GM18867 (cell line): ENCODE data around the gene UBR2.
"Not testable (repeated sequence)": the region's sequence is repeated elsewhere in the genome, so short reads cannot be mapped to it uniquely, and the experiment has no call there.

Source experiments
- ATAC-seq: cut with Tn5 transposase; IDR thresholded peaks from one replicate; pipeline ENCODE4 v1.9.1; 2021; ENCODE audit warnings: mild to moderate bottlenecking, moderate library complexity; ENCODE audit not compliant: unreplicated experiment

The UBR2 gene

DNA sequence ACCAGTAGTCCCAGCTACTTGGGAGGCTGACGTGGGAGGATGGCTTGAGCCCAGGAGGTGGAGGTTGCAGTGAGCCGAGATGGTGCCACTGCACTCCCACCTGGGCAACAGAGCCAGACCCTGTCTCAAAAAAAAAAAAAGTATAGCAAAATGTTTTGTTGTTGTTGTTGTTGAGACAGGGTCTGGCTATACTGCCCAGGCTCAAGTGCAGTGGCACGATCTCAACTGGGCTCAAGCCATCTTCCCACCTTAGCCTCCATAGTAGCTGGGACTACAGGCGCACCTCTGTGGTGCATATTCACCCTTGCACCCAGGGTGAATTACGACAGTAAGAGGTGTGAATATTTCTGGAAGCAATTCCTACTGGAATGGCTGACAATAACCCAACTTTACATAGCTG, 11.4 kb upstream of the UBR2 start:
- no peak for ATAC-seq

DNA sequence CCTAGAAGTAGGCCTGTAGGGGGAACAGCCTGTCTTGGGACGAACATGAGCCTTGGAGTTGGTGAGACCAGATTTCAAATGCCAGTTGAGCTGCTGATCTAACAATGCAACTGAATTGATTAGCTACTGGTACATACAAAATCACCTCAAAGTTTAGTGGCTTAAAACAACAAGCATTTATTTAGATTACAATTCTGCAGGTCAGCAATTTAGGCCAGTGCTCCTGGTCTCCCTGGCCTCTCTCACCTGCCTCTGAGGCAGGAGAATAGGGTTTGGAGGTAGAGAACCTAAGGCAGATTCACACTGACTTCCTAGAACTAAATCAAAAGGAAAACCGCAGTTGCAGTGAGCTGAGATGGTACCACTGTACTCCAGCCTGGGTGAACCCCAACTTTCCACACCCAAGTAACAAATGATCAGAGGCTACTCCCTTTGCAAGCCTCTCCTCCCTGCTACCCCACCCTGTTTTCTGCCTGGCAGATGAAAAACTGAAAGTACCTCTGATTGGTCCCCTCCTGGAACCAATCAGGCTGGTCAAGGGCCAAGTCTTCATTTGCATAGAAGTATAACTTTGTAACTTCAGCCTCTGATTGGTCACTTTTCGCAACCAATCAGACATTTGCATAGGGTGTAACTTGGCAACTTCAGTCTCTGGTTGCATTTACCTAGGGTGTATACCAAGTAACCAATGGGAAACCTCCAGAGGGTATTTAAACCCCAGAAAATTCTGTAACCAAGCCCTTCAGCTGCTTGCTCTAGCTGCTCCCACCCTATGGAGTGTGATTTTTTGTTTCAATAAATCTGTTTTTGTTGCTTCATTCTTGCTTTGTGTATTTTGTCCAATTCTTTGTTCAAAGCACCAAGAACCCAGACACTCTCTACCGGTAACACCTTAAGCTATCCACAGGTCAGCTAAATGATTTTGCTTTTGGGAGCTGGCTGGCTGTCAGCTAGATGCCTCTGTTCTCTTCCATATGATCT, 8.1 kb upstream of the UBR2 start:
- no peak for ATAC-seq

DNA sequence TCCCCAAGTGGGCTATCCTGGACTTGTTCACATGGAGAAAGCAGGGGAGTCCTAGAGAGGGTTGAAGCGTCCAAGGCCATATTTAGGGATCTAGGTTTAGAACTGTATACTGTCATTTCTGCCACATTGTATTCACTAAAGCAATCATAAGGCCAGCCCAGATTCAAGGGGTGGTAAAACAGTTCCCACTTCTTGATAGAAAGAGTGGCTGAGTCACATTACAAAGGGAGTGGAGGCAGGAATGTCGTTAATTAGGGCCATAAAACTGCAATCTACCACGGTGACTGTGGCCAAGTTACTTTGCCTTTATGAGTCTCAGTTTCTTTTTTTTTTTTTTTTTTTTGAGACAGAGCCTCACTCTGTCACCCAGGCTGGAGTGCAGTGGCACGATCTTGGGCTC, 7.4 kb upstream of the UBR2 start:
- ATAC-seq = no peak

DNA sequence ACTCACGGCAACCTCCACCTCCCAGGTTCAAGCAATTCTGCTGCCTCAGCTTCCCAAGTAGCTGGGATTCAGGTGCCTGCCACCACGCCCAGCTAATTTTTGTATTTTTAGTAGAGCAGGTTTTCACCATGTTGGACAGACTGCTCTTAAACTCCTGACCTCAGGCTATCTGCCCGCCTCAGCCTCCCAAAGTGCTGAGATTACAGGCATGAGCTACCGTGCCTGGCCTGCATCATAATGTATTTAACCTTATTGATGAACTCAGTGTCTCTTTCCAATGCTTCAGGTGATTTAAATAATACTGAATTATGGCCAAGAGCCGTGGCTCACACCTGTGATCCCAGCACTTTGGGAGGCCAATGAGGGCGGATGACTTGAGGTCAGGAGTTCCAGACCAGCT, 4.6 kb upstream of the UBR2 start:
- ATAC-seq = not testable (repeated sequence)

DNA sequence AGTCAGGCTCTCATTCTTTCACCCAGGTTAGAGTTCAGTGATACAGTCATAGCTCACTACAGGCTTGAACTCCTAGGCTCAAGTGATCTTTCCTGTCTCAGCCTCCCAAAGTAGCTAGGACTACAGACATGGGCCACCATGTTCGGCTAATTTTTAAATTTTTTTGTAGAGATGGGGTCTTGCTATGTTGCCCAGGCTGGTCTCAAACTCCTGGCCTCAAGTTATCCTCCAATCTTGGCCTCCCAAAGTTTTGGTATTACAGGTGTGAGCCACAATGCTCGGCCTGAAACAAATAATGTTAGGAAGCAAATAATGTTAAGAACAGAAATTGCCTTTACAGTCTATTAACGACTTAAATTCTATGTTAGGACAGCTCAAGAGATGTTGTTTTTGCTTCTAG, 1.8 kb upstream of the UBR2 start:
- no peak for ATAC-seq

DNA sequence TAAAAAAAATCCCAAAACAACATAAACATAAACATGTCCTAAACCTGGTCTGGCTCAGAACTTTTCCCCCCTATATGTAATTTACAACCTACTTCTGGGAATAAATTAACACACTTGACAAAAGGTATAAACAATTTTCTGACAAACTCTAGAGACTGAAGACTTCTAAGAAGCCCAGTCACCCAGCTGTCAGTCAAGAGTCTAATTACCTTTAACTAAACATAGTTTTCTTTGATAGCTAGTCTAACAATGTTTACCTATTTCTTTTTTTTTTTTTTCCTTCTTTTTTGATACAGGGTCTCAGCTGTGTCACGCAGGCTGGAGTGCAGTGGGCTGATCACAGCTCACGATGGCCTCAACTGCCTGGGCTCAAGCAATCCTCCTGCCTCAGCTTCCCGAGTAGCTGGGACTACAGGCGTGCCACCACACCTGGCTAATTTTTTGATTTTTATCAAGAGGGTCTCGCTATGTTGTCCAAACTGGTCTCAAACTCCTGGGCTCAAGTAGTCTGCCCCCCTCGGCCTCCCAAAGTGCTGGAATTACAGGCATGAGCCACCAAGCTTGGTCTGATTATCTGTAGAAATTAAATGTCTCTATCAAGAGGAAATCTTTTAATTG, 932 bp upstream of the UBR2 start:
- ATAC-seq = no peak

DNA sequence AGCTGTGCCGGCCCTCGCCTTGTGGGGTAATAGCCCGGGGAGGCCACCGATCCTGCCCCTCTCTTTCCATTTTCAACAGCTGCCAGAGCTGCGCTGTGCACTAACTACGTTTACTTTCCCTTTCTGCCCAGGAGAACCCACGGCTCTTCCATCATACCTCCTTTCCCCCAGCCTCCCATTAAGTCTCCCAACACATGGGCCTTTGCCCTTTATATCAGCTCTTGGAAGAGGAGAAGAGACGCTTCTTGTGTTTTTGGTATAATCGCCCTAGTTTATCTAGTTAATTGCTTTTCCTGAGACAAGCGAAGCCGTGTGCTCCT, 637 bp downstream of the UBR2 start:
- ATAC-seq = no peak

DNA sequence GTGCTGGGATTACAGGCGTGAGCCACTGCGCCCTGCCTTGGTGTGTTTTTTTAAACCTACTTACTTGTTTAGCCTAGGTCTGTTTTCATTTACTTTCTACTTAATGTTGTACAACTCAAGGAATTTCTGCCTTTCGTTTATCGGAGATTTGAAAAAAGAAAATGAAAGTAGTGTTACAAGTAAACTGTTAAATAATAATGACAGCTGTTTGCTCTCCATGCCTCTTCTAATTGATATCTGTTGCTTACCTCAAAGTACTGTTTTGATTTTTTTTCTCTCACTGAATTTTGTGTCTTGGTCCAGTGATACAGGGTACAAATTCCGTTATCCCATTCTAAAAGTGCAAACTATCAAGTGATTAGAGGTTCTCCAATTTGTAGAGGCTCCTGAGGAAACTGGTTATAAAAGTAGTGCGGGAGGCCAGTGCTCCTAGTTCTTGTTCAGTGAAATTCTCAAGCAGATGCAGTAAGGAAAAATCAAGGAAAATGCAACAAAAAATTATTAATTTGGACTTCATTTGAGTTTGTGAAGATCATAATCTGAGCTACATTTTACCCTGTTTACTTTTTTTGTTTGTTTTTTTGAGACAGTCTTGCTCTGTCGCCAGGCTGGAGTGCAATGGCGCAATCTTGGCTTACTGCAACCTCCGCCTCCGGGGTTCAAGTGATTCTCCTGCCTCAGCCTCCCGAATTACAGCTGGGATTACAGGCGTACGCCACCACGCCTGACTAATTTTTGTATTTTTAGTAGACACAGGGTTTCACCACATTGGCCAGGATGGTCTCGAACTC, 2.2 kb downstream of the UBR2 start:
- ATAC-seq = no peak

DNA sequence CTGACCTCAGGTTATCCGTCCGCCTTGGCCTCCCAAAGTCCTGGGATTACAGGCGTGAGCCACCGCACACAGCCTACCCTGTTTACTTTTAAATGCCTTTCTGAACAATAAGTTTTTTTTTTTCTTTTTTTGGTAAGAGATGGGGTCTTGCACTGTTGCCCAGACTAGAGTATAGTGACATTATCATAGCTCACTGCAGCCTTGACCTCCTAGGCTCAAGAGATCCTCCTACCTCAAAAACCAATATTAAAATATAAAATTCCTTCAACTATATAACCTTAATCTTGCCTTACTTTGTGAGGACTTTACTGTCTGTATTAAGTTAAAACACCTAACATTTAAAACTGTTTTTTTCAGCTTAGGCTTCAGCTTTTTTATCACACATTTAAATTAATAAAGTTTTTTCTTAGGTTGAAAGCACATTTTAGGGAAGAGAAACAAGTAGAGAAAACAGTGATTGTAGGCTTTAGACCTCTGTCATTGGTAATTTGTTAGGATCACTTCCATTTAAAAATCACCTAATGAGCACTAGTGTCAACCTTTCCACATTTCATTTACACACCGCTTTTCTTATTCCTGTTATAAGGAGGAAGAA, 2.9 kb downstream of the UBR2 start:
- ATAC-seq = no peak

DNA sequence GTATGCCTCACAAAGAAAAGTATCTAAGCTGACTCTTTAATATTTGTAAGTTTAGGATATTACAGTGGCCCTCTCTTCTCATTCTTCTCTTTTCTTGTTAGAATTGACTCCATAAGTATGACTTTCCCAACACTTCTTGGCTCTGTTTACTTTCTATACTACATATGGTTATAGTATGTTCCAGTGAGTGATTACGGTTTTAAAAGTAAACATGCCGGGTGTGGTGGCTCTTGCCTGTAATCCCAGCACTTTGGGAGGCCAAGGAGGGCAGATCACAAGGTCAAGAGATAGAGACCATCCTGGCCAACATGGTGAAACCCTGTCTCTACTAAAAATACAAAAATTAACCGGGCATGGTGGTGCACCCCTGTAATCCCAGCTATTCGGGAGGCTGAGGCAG, 3.4 kb downstream of the UBR2 start:
- ATAC-seq = not testable (repeated sequence)

DNA sequence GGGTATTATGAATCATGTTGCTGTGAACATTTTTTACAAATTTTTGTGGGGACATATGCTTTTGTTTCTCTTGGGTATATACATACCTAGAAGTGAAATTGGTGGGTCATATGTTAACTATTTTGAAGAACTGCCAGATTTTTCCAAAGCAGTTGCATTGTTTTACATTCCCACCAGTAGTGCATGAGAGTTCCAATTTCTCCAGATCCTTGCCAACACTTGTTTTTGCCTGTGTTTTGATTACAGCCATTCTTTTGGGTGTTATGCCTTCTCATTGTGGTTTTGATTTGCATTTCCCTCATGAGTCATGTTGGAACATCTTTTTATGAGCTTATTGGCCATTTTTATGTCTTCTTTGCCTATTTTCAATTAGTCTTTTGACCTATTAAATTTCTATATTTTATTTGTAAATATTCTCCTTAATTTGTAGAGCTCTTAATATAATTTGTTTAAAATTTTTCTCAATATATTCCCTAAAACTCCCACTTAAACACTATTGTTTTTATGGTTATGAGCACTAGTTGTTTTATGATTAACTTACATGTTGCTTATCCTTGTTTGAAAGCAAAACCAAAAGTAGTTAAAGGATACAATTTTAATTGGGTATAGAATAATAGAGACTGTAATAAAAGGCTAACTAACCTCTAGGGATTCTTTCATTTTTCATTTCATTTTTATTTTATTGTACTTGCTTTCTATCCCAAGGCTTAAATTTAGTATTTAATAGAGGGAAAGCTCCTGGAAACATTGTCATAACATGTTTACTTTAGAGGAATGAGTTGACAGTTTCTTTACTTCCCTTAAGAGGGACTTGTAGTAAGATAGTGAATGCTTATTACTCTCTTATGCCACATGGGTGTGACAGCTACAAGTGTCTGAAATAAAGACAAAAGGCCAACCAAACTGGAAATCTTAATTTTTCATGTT, 5.5 kb downstream of the UBR2 start:
- no peak for ATAC-seq

DNA sequence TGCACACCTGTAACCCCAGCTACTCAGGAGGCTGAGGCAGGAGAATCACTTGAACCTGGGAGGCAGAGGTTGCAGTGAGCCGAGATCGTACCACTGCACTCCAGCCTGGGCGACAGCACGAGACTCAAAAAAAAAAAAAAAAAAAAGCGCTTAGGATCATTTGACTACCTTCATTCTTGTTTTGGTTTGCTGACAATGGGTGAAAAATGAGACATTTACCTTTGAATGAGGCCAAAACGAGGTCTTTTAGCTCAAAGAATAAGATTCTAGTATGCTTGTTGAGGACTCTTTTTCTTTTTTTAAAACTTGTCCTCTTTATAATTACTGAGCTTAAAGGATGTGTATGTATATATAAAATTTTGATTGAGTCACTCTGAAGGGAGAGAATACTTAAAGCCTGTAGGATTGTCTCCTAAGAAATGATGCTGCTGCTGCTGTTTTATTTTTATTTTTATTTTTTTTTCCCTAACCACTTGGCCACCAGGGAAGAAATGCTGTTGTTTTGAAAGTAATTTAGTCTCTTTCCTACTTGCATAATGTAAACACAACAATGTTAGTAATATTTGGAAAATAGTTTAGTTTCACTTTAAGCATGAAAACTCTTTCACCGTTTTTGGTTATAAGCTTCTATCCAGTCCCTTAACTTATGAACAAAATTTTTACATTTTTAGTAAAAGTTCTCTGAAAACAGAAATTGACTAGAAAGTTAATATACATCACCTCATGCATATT, 7.9 kb downstream of the UBR2 start:
- no peak for ATAC-seq

DNA sequence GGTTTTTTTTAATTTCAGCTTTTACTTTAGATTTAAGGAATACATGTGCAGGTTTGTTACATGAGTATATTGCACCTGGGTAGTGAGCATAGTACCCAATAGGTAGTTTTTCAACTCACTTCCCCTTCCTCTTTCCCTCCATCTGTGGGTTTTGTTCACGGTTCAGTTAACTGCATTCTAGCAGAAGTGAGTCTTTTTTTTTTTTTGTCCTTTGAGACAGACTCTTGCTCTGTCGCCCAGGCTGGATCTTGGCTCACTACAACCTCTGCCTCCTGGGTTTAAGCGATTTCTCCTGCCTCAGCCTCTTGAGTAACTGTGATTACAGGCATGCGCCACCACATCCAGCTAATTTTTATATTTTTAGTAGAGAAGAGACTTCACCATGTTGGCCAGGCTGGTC, 8.7 kb downstream of the UBR2 start:
- peak; percentile 86 for ATAC-seq

DNA sequence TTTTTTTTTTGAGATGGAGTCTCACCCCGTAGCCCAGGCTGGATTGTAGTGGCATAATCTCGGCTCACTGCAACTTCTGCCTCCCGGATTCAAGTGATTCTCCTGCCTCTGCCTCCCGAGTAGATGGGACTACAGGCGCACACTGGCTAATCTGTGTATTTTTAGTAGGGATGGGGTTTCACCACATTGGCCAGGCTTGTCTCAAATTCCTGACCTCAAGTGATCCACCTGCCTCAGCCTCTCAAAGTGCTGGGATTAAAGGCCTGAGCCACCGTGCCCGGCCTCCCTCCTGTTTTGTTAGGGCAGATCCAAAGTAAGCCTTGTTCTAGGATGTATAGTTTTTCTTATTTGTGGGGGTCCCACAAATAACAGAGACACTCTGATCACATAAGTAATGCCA, 12.7 kb downstream of the UBR2 start:
- ATAC-seq = not testable (repeated sequence)

DNA sequence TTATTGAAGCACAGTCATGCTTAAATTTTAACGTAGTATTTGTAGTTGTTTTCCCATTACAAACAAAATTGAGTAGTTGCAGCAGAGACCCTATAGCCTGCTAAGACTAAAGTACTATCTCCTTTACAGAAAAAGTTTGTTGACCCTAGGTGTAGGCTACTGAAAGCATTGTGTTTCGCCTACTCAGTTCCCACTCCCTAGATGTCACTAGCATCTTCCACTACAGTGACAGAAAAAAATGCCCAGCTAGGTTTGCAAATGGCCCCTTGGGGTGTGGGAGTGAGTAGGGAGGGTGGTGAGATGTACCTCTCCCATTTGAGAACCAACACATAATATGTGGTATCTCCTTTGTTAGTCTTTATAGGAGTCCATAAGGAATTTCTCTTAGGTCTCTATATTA, 34.5 kb downstream of the UBR2 start:
- no peak for ATAC-seq

DNA sequence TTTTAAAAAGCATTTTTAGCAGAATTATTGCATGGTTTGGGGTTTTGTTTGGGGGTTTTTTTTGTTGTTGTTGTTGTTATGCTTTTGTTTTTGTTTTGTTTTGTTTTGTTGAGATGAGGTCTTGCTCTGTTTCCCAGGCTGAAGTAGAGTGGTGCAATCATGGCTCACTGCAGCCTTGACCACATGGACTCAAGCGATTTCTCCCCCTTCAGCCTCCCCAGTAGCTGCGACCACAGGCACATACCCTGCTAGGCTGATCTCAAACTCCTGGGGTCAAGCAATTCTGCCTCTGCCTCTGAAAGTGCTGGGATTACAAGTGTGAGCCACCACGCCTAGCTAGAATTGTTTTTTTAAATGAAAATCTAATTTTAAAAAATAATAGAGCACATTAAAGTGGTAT, 35.7 kb downstream of the UBR2 start:
- no peak for ATAC-seq

DNA sequence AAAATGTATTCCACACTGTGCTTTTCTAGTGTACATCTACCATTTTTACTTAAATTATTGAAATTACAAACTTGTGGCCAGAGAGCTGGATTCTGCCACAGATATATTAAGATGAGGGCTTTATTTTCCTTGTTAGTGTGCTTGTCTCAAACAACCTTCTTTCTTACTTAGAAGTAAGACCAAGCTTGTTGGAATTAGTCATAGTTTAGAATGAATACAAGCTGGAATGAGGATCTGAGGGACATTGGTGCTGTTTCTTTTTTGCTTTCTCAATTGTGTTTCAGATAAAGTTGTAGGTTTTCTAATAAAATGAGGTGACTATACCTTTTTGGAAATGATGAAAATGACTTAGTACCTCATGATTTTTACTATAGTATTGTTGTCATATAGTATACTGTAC, 40.3 kb downstream of the UBR2 start:
- no peak for ATAC-seq

DNA sequence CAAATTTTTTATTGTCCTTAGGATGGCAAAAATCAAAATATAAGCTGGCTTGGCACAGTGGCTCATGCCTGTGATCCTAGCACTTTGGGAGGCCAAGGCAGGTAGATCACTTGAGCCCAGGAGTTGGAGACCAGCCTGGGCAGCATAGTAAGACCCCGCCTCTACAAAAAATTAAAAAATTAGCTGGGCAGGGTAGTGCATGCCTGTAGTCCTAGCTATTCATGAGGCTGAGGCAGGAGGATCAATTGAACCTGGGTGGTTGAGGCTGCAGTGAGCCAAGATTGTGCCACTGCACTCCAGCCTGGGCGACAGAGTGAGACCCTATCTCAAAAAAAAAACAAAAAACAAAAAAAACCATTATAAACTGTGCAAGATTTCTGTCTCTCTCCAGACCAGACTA, 40.9 kb downstream of the UBR2 start:
- not testable (repeated sequence) for ATAC-seq

DNA sequence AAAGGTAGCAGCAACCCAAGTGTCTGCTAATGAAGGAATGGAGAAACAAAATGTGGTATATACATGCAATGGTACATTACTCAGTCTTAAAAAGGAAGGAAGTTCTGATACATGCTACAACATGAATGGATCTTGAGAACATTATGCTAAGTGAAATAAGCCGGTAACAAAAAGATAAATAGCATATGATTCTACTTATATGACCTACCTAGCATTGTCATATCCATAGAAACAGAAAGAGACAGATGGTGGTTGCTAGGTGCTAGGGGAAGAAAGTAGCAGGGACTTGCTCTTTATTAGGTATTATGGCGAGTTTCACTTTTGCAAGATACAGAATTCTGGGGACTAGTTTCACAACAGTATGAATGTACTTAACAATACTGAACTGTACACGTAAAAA, 46.6 kb downstream of the UBR2 start:
- ATAC-seq = no peak

DNA sequence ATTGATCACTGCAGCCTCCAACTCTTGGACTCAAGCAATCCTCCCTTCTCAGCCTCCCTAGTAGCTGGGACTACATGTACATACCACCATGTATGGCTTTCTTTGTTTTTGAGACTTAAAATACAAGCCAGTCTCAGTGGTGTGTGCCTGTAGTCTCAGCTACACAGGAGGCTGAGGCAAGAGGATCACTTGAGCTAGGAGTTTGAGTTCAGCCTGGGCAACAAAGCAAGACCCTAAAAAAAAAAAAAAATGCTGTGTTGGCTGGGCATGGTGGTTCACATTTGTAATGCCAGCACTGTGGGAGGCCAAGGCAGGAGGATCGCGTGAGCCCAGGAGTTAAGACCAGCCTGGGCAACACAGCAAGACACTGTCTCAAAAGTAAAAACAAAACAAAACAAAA, 51.7 kb downstream of the UBR2 start:
- ATAC-seq = no peak
